ENCODE results near the gene PGBD1. TPM values are rescaled to one million over a fixed set of nuclear protein-coding genes. Genes with fewer than 3 reads are reported as not detected.
A peak's percentile ranks its signal among the peaks of the same experiment; 100 is the strongest.

Gene PGBD1
- total and polyA plus RNA-seq, 7 donors, result 0.92 to 11.4 (median 5.4) TPM

- no peak for TF ChIP-seq EP300 (IDR thresholded peaks at IDR 0.05)
- TF ChIP-seq POLR2AphosphoS5 (IDR thresholded peaks at IDR 0.05), result no peak
- TF ChIP-seq POLR2A (IDR thresholded peaks at IDR 0.05), result no peak
- TF ChIP-seq, protein P1, sequence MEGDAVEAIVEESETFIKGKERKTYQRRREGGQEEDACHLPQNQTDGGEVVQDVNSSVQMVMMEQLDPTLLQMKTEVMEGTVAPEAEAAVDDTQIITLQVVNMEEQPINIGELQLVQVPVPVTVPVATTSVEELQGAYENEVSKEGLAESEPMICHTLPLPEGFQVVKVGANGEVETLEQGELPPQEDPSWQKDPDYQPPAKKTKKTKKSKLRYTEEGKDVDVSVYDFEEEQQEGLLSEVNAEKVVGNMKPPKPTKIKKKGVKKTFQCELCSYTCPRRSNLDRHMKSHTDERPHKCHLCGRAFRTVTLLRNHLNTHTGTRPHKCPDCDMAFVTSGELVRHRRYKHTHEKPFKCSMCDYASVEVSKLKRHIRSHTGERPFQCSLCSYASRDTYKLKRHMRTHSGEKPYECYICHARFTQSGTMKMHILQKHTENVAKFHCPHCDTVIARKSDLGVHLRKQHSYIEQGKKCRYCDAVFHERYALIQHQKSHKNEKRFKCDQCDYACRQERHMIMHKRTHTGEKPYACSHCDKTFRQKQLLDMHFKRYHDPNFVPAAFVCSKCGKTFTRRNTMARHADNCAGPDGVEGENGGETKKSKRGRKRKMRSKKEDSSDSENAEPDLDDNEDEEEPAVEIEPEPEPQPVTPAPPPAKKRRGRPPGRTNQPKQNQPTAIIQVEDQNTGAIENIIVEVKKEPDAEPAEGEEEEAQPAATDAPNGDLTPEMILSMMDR (IDR thresholded peaks at IDR 0.05), result no peak
- H3K4me3 ChIP-seq, result peak overlapping the region in 2 of 4 donors; percentile 76 to 85
- H3K4me1 ChIP-seq, result peaks cover 0 to 19% (median 18%) of the 10 kb centered on the region in 4 donors
- H3K27me3 ChIP-seq, result no peaks in the 10 kb centered on the region
- no peaks in the 10 kb centered on the region for H3K9me3 ChIP-seq
- no peak for DNase-seq
- H3K36me3 ChIP-seq, result peaks cover 0 to 34% (median 10%) of the 10 kb centered on the region in 4 donors
- intact Hi-C loops (cut with DNase I), result no loop called here
- no peak overlapping the region for H3K27ac ChIP-seq
- WGBS, 2 donors, result 74% methylated on average over 2 of the region's 2 CpGs
Measured at GRCh38 chr6:28250747-28251146, 30.6 kb upstream of the PGBD1 start.

GRCh38 chr6:28251661-28252008 lies 29.7 kb upstream of the PGBD1 start:
- no peaks in the 10 kb centered on the region for H3K27me3 ChIP-seq
- intact Hi-C loops (cut with DNase I), result no loop called here

DNA sequence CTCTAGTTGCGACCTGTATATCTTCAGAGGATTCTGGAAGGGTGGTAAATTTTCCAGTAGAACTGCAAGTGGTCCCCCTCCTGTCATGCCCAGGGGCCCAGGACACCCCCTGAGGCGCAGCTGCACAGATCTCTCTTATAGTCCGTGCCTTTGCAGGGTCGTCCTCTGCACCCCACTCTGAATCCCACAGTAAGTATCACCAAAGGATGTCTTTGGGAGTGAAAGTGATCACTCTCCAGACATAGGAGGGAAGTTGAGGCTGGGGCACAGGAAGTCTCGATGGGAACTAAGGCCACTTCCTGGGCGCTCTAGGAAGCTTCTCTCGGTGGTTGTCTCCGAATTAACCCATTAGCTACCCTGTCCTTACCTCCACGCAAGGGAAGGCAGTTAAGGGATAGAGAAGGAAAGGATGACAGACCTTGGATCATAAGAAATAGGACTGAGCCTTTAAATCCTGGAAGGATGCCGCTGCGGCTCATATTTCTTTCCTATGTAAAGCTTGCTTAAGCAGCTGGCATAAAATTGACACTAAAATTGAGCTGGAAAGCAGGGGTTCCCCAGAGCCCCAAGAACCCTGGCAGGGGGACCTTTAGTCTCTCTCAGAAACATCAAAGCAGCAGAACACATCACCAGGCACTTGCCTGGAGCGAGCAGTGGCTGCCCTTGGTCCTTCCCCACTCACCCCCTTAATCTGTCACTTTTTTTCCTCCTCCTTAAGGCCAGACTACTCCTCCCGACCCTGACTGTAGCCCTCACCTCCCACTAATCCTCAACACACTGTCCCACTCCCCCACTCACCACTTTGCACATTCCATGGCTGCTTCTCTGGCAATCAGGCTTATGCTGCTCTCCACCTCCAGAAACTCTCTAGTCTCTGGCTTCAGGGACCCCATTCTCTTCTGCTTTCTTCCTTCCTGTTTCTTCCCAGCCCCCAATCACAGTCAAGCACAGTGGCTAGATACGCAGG lies 29.1 kb upstream of the PGBD1 start, which contains the start of gene ZKSCAN4:
TSS of gene ZKSCAN4 (minus strand) at position 261 of the 967 bp plus-strand sequence. CDS start 289 bp downstream, outside the sequence.
- peaks cover 0 to 18% (median 2%) of the 10 kb centered on the region in 4 donors for H3K36me3 ChIP-seq
- H3K4me1 ChIP-seq, result peaks cover 0 to 19% (median 18%) of the 10 kb centered on the region in 4 donors
- TF ChIP-seq POLR2AphosphoS5 (IDR thresholded peaks at IDR 0.05) (peak in 3 of 4 donors; percentile 30 to 53 (median 31)), POLR2A (IDR thresholded peaks at IDR 0.05) (no peak), EP300 (IDR thresholded peaks at IDR 0.05) (no peak)
- TF ChIP-seq, protein P1 (IDR thresholded peaks at IDR 0.05), result no peak
- DNase-seq, result peak; percentile 82
- intact Hi-C loops (cut with DNase I), result no loop called here
- H3K4me3 ChIP-seq, result peak within 1 kb of the TSS; percentile 74 to 85 (median 75)
- WGBS, 2 donors, result 5 to 8% methylated on average over 14 of the region's 14 CpGs
- H3K27ac ChIP-seq, result peak within 1 kb of the TSS; percentile 43 to 66 (median 64)
- no peaks in the 10 kb centered on the region for H3K27me3 ChIP-seq
- no peaks in the 10 kb centered on the region for H3K9me3 ChIP-seq

More at GRCh38 chr6:28251661-28252008, 29.7 kb upstream of the PGBD1 start:
- Histone ChIP-seq H3K4me3 (peak overlapping the region; percentile 74 to 85 (median 75)), H3K36me3 (peaks cover 0 to 25% (median 3%) of the 10 kb centered on the region in 4 donors), H3K9me3 (no peaks in the 10 kb centered on the region), H3K4me1 (peaks cover 0 to 19% (median 18%) of the 10 kb centered on the region in 4 donors), H3K27ac (peak overlapping the region; percentile 43 to 66 (median 64))
- WGBS, 2 donors, result 0% methylated on average over 25 of the region's 25 CpGs
- no peak for DNase-seq
- TF ChIP-seq EP300 (IDR thresholded peaks at IDR 0.05) (no peak), POLR2A (IDR thresholded peaks at IDR 0.05) (no peak), POLR2AphosphoS5 (IDR thresholded peaks at IDR 0.05) (no peak)
- TF ChIP-seq, protein P1 (IDR thresholded peaks at IDR 0.05), result no peak

DNA sequence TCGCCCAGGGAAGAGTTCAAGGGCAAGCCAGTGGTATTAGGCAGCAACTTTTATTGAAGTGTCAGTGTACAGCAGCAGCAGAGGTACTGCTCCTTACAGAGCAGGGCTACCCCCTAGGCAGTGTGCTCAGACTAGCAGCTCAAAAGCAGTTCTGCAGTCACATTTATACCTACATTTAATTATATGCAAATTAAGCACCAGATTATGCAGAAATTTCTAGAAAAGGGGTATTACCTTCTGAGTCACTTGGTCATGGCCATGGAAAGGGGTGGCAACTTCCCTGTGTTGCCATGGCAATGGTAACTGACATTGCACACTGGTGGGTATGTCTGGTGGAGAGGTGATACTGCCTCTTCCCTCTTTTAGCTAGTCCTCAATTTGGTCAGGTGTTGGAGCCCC lies 27.3 kb upstream of the PGBD1 start:
- intact Hi-C loops (cut with DNase I), result no loop called here
- WGBS, 2 donors, result 86 to 89% methylated on average over 1 of the region's 1 CpG

More for the DNA sequence above, 27.3 kb upstream of the PGBD1 start:
- Histone ChIP-seq H3K27ac (no peak overlapping the region), H3K36me3 (peaks cover 0 to under 1% (median 0%) of the 10 kb centered on the region in 4 donors), H3K27me3 (no peaks in the 10 kb centered on the region), H3K4me1 (peaks cover 0 to 21% (median 20%) of the 10 kb centered on the region in 4 donors), H3K9me3 (no peaks in the 10 kb centered on the region), H3K4me3 (no peak overlapping the region)
- TF ChIP-seq POLR2A (IDR thresholded peaks at IDR 0.05) (no peak), POLR2AphosphoS5 (IDR thresholded peaks at IDR 0.05) (no peak), EP300 (IDR thresholded peaks at IDR 0.05) (no peak)
- TF ChIP-seq, protein P1 (IDR thresholded peaks at IDR 0.05), result no peak
- no peak for DNase-seq

All from sigmoid colon (tissue), 7 donors.